NCI-H345 treated with DMSO at 0.1 percent for 48 hours (cell line): ENCODE data around the gene KAT8.
"Not testable (repeated sequence)": the region's sequence is repeated elsewhere in the genome, so short reads cannot be mapped to it uniquely, and the experiment has no call there.

Experiments used
- DNase-seq: peaks from one replicate; lab custom pipeline; 2025; ENCODE audit not compliant: unreplicated experiment; lab: John Stamatoyannopoulos, UW

KAT8 gene

DNA sequence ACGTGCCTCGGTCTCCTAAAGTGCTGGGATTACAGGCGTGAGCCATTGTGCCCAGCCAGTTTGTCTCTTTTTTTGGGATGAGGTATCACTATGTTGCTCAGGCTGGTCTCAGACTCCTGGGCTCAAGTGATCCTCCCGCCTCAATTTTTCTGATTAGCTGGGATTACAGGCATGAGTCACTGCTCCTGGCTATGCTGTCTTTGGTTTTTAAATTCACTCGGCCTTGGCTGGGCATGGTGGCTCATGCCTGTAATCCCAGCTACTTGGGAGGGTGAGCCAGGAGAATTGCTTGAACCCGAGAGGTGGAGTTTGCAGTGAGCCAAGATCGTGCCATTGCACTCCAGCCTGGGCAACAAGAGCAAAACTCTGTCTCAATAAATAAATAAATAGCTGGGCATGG lies 27.0 kb downstream of the KAT8 start:
- DNase-seq = not testable (repeated sequence)

DNA sequence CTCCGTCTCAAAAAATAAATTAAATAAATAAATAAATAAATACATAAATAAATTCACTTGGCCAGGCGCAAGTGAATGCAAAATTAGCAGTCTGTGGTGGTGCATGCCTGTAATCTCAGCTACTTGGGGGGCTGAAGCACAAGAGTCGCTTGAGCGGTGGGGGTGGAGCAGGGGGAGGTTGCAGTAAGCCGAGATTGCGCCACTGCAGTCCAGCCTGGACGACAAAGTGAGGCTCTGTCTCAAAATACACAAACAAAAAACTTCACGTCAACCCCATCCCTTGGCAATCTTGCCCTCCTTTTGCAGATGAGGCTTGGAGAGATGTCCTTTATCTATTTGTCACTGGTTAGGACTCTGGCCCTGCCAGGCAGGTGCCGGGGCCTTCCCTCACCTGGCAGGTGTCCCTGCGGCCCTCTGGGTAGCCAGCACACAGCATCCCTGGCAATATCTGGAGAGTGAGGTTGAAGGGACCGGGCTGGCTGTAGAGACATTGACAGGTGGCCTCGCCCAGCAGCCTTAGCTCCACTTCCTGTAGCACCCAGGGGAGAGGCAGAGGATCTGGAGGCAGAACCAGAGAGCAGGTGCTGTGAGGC lies 28.0 kb downstream of the KAT8 start:
- DNase-seq = no peak

DNA sequence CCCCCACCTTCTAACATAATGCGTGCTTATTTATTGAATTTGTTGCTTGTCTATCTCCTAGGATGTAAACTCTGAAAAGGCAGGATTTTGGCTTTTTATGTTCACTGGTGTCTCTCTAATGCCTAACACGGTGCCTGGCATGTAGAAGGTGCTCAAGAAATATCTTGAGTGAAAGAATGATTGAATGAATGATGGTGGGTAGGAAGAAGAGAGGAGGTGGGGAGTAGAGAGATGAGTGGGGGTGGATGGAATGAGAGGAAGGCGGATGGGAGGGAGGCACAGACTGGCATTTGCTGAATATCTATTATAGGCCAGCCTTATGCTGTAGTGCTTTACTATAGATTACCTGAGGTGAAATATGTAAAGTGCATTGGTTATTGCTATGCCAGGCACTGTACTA lies 30.1 kb downstream of the KAT8 start:
- no peak for DNase-seq

DNA sequence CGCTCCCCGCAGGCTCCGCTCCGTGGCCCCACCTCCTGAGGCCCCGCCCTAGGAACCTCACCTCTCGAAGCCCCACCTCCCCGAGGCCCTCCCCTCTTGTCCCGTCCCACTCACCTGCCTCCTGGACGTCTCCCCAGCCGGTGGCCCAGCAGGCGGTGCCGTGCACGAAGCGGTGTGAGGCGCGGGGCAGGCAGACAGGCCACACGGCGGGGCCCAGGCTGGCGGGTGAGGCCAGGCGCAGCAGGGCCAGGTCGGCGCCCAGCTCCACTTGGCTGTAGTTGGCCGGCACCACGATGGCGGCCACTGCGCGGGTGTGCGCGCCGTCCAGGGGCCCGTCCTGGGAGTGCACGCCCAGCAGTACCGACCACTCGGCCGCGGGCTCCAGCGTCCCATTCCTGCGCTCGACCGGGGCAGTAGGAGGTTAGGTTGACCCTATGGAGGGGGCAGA lies 30.8 kb downstream of the KAT8 start:
- DNase-seq = no peak

DNA sequence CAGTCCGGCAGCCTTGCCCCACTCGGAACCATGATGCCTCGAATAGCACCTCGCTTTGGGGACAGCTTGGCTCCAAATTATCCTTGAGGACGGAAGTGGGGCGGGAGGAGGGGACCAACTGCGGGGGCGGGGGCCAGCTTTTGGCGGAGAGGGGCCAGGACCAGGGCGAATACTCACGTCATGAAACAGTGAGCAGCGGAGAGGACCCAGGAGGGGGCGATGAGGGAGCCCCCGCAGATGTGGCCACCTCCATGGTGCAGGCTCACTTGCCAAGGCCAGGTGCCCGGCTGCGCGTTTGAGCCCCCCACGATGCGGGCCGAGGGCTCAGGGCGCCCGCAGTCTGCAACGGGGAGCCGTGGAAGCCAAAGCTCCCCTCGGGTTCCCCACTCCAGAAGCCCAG lies 31.4 kb downstream of the KAT8 start:
- DNase-seq = no peak

DNA sequence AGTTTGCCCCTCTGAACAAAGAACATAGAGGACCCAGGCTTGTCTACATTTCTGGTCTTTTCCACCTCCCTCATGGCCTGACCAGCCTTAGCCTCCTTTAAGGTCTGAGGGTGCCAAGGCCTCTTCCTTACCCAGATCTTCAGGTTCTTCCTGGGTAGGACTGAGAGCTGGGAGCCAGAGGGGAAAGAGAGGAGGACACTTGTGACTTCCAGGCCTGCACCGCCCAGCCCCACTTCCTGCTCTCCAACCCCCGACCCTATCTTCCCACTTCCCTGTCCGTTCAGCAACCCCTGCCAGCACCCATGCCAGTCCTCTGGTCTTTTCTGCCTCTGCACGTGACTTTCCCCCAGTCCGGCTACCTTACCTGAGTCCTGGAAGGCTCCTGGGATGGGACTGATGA lies 31.9 kb downstream of the KAT8 start:
- DNase-seq = no peak

DNA sequence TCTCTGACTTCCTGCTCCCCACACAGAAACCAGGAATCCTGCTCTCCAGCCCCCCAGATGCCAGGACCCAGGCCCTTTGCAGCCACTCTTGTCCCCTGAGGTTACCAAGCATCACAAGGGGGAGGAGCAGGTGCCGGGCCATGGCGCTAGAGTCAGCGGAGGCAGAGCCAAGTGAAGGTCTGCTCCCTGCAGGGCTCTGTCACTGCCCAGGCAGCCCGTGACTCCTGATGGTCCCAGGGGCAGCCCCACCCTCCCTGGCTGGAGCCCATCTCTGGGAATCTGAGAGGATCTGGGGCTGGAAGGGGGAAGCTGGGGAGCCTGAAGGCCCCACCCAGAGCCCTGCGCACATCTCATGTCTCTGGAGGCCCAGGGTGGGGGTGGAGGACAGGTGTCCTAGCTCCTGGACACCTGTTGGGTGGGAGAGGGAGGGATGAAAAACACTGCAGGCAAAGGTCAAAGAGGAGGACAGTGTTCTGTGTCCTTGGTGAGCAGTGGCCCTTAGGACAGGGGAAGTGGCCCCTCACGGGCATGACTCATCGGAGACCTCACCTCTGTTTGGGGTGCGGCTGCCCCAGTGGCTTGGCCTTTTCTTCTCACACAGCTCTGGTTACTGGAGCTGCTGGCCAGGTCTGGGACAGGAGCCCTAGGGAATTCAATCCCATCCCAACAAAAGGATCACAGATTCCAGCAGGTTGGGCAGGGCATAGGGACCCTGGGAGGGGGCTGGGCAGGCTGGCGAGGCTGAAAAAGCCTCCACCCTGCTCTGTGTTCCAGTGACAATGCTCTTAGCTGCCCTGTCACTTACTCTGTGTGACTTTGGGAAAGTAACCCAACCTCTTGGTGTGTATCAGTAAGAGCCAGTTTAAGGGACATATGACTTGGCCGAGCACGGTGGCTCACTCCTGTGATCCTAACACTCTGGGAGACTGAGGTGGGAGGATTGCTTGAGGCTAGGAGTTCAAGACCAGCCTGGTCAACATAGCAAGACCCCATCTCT lies 32.7 kb downstream of the KAT8 start, which contains the start of gene PRSS36:
TSS of gene PRSS36 (minus strand) at position 173 of the 997 bp plus-strand sequence. CDS start at position 142, 31 bp downstream.
- DNase-seq = no peak

DNA sequence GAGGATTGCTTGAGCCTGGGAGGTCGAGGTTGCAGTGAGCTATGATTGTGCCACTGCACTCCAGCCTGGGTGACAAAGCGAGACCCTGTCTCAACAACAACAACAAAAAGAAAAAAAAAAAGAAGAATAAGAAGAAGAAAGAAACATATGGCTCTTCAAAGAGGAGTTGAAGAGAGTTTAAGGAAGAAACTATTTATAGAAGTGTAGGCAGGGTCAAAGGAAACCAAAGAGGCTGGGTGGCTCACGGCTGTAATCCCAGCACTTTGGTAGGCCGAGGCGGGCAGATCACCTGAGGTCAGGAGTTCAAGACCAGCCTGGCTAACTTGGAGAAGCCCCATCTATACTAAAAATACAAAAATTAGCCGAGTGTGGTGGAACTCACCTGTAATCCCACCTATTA lies 33.5 kb downstream of the KAT8 start:
- not testable (repeated sequence) for DNase-seq

DNA sequence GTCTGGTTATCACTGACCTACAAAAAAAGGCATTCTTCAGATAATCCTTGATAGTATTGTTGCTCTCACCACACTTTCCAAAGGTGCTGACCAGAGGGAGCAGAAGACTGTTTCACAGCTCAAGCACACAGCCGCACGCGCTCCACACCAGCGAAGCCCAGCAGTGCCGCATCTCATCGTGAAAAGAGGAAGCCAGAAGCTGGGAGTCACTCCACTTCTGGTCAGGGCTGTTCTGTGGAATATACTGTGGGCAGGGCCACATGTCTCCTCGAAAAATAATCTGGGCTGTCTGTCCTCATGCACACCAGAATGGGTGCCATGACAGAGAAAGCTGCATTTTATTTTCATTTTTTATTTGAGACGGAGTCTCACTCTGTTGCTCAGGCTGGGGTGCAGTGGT lies 39.7 kb downstream of the KAT8 start:
- no peak for DNase-seq

DNA sequence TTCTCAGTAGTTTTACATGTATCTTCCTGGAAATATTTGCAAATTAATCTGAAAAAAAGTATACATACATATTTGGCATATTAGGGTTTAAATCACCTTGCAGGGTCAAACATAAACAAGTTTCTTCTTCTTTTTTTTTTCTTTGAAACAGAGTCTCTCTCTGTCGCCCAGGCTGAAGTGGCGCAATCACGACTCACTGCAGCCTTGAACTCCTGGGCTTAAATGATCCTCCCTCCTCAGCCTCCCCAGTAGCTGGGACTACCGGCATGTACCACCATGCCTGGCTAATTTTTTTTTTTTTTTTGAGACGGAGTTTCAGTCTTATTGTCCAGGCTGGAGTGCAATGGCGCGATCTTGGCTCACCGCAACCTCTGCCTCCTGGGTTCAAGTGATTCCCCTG lies 49.9 kb downstream of the KAT8 start:
- DNase-seq = no peak

DNA sequence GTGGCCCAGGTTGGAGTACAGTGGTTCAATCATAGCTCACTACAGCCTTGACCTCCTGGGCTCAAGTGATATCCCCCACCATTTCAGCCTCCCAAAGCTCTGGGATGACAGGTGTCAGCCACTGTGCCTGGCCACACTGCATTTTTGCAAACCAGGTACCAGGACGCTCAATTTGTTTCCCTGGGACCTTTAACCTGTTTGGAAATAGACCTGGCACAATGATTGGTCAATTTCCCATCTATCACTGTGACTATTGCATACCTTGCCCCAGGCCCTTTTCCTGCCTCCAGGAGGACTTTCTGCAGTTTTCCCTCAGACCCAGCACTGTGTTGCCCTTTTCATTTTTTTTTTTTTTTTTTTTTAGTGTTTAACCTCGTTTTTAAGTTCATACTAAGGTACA lies 51.4 kb downstream of the KAT8 start:
- DNase-seq = no peak

DNA sequence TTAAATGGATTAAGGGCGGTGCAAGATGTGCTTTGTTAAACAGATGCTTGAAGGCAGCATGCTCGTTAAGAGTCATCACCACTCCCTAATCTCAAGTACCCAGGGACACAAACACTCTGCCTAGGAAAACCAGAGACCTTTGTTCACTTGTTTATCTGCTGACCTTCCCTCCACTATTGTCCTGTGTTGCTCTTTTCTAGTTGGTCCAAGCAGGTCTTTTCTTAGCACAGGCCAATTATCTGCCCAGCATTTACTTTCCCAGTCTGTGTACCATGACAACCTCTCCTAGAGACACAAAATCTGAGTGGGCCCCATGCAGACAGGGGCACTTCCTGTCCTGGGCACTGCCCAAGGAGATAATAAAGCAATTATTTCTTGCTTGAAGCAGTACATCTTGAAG lies 52.6 kb downstream of the KAT8 start:
- DNase-seq = not testable (repeated sequence)

DNA sequence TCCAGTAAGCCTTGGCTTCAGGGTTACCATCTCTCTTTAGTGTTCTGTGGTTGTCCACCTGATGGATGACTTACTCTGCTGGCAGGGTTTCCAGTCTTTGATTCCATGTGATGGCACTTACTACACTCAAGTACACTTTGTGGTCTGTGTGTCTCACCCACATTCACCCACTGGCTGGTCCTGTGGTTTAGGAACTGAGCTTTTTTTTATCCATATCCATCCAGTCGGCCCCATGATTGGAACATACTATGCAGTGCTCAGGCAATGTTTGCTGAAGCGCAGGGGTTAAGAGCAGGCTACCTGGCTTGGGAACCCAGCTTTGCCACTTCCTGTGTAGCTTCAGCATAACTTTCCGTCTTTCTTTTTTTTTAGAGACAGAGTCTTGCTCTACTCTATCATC lies 59.7 kb downstream of the KAT8 start:
- DNase-seq = no peak

DNA sequence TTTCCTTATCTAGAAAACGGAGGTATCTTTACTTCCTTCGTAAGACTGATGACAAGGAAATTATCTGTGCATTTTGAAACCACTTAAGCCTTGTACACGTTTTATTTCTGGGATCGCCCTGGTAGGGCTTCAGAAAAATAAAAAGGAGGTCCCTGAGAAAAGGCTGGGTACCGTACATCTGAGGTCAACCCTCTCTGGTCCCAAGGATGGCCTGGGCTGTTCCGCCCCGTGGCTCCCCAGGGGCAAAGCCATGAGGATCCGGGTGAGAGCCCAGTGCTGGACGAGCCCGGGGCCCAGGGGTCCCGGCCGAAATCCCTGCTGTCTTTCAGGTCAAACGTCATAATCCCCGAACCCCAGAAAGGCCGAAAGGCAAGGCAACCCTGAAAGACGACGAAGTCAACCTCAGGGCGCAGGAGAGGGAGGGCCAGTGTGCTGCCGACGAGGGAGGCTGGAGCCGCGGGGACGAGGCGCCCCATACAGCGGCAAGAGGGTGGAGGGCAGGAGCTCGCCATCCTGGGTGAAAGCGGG lies 61.8 kb downstream of the KAT8 start:
- no peak for DNase-seq

DNA sequence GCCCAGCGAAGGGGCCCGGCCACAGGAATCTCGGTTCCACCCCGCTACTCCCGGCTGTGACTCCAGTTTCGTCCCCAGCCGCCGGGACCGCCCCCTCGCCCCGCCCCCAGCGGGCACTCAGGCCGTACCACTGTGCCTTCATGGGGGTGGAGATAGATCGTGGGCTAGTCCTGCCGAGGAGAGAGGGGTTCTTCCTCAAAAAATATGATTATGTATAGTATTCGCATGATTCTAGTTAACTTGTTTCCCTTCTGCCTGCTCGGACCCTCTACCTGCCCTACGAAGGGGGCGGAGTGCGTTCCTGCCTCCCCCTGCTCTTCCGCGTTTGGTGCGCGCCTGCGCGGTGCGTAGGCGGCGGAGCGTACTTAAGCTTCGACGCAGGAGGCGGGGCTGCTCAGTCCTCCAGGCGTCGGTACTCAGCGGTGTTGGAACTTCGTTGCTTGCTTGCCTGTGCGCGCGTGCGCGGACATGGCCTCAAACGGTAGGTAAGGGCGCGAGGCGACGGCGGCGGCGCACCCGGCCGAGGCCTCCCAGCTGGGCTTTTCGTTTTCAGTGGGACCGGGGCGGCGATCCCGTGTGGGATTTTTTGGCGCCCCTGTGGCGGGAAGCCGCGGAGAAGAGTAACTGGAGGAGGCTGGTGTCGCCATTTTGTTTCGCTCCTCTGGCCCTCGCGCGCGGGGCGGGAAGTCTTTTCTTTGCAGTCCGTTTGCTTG lies 62.4 kb downstream of the KAT8 start, which contains the start of gene FUS:
TSS of gene FUS (plus strand) at position 393 of the 713 bp plus-strand sequence. CDS start at position 469, 76 bp downstream.
- DNase-seq = peak; percentile 94
